NCI-H128 (cell line): ENCODE measurements around the gene UNC79.
"Not testable (repeated sequence)": the region's sequence is repeated elsewhere in the genome, so short reads cannot be mapped to it uniquely, and the experiment has no call there.

ENCODE experiments used
- DNase-seq: peaks from one replicate; lab custom pipeline; 2025; ENCODE audit not compliant: unreplicated experiment; lab: John Stamatoyannopoulos, UW

UNC79 gene

DNA sequence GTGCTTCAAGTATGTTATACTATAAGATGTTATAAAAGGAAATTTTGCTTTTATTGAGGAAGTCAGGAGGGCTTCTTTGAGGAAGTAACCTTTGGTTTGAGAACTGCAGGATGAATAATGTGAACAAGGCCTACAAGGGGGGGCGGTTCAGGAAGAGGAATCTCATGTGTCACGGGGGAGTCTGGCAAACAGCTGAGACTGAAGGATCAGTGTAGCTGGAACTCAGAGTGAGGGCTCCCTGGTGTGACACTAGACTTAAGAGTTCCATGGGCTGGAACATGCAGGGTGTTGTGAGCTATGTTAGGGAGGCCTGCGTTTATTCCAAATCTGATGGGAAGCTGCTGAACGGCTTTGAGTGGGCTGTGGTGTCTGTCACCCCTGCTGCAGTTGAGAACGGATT is 62.3 kb downstream of the UNC79 start:
- DNase-seq, result no peak

DNA sequence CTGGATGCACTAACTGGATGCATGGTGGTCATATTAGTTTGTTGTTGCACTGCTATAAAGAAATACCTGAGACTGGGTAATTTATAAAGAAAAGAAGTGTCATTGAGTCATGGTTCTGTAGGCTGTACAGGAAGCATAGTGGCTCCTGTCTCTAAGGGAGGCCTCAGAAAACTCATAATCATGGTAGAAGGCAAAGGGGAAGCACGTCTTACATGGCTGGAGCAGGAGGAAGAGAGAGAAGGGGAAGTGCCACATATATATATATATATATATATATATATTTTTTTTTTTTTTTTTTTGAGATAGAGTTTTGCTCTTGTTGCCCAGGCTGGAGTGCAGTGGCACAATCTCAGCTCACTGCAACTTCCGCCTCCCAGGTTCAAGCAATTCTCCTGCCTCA is 62.9 kb downstream of the UNC79 start:
- DNase-seq, result not testable (repeated sequence)

DNA sequence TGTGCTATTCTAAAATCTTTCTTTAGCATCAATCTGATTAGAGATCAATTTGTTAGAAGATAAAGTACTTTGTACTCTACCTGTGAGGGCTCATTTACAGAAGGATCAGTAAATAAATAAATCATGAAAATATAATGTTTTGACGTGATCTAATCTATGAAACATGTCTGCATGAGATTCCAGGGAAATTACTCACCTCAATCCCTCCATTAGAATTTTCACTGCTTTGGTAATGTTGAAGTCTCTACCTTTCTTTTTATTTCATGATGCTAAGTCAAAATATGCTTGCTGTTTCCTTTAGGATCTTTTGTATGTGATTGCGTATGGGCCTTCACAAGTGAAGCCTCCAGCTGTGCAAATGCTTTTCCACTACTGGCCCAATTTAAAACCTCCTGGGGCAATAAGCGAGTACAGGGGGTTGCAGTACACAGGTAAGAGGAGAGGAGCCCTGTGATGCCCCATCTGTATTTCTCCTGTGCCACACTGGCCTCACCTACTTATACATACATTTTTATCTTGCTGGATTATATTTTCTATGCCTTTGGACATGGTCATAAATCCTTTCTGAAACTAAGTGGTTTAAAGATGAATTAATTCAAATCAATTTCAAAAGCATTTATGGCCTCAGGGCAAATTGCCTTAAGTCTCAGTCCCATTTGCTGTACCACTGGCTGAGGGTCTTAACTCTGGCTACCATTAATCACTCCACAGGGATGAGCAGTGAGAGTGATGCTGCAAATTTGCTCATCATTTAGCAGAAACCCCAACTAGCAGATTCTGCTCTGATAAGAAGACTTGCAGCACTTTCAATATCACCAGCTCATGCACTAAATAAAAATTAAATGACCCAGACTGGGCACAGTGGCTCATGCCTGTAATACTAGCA is 66.4 kb downstream of the UNC79 start:
- no peak for DNase-seq

DNA sequence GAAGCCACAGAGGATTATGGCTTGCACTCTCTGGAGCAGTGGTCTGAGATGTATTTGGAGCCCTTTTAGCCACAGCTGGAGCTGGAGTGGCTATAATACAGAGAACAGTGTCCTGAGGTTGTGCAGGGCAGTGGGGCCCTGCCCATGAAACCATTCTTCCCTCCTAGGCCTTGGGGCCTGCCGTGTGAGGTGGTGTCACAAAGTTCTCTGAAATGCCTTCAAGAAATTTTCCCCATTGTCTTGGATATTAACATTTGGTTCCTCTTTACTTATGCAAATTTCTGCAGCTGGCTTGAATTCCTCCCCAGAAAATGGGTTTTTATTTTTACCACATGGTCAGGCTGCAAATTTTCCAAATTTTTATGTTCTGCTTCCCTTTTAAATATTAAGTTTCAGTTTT is 79.3 kb downstream of the UNC79 start:
- DNase-seq, result no peak

DNA sequence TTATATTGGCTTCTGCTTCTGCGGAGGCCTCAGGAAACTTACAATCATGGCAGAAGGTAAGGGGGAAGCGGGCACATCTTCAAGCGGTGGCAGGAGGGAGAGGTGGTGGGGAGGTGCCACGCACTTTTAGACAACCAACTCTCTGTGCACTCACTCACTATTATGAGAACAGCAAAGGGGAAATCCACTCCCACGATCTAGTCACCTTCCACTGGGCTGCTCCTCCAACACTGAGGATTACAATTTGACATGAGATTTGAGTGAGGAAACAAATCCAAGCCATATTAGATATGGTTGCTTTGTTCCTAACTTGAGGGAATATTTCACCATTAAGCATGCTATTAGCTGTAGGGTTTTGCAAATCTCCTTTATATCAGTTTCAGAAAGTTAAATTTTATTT is 80.3 kb downstream of the UNC79 start:
- no peak for DNase-seq

DNA sequence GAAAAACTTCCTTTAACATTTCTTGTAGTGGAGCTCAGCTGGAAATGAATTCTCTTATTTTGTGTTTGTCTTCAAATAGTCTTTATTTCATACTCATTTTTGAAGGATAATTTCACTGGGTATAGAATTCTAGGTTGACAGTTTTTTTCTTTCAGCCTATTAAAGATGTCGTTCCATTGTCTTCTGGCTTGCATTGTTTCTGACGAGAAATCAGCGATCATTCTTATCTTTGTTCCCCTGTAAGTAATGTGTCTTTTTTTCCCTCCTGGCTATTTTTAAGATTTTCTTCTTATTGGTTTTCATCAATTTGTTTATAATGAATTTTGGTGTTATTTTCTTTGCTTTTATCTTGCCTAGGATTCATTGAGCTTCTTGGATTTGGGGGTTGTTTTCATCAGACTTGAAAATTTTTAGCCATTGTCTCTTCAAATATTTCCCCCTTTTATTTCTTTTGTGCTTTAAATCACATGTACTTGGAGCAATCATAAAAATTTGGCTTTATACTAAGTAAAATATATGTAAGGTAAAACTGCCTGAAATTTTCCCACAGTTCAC is 89.4 kb downstream of the UNC79 start:
- no peak for DNase-seq

DNA sequence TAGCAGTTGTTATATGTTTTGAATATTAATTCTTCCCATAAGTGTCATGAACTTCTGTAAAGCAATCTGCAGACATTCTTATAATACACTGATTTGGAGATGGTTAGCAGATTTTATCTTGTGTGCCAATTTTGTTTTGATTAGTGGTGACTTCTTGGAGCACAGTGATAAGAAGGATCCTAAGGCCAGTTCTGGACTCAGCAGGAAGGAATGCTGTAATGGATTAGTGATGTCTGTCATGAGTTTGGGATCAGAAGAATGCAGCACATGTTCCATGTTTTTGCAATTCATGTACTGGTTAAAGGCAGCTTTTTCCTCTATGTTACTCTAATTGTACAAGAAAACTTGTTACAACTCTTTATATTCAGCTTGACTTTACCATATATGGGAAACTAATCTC is 91.5 kb downstream of the UNC79 start:
- no peak for DNase-seq

DNA sequence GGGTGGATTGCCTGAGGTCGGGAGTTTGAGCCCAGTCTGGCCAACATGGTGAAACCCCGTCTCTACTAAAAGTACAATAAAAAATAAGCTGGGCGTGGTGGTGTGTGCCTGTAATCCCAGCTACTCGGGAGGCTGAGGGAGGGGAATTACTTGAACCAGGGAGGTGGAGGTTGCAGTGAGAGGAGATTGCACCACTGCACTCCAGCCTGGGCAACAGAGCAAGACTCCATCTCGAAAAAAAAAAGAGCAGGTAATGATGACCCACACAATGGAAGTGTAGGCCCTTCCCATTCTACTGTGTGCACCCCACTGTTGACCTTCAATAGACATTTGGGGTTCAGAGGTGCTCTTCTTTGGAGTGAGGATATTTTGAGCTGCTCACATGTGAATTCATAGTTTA is 94.5 kb downstream of the UNC79 start:
- DNase-seq, result not testable (repeated sequence)

DNA sequence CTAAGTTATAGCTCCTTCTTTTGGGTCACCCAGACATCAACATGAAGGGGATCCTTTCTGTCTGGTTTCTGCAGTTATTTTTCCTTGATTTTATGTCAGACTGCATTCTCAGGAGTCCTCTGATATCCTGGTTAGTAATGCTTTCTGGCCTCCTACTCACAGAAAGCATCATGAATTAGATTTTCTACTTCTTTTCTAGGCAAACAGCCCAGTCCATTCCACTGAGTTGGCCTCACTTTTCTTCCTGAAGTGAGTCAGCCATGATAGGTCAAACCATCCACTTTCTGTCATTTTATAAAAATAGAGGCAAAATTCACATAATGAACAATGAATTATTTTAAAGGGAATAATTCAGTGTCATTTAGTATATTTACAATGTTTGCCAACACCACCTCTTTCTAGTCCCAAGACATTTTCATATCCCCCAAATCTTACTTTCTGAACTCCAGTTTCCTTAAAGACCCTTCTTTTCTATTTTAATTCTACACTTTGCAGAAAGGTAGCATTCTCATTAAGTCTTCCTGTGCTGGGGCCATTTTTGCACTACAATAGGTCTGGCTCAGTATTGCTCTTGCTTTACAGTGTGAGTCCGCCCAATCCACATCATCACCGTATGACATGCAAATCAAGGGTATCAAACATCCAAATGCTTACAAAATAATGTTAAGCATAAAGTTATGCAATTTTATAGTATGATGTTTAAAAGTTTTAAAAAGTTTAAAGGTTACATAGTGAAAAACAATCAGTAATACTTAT is 95.1 kb downstream of the UNC79 start:
- DNase-seq, result no peak

DNA sequence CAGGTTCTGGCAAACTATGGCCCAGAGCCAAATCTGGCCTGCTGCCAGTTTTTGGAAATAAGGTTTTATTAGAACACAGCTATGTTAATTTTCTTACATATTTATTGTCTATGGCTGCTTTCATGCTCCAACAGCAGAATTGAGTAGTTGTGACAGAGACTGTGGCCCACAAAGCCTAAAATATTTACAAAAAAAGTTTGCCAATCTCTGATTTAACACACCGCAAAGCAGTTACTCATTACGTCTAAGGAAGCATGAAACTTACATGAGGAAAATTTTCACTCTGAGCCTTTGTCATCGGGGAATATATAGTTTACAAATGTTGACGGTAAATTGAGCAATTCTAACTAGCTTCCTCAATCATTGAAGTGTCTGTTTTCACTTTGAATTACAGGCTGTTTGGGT is 96.5 kb downstream of the UNC79 start:
- no peak for DNase-seq

DNA sequence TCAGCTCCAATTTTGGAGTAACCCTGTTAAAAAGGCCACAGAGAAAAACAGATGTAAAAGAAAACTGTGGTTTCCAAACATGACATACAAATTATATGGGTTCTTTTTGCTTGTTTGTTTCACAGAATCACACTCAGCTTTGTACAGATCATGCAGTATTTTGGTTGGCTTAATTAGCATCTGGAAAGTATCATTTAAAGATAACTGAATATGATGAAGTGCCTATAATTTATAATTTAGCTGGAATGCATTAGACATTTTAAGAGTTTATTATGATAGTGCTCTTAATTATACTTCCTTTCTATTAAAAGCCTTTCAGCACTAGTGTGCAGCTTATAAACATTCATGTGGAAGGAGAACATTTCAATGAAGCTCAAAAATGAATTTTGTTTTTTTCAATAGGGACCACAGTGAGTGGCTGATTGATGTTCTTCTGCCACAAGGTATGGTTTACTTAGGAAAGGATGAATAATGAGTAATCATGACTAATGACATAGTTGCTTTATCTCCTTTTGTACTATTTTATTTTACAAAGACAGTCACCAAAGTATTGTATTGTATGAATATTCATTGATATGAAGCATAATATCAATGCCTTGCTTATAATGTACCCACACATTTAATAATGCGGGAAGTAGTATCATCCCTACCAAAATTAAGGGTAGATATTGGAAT is 98.3 kb downstream of the UNC79 start:
- DNase-seq, result no peak

DNA sequence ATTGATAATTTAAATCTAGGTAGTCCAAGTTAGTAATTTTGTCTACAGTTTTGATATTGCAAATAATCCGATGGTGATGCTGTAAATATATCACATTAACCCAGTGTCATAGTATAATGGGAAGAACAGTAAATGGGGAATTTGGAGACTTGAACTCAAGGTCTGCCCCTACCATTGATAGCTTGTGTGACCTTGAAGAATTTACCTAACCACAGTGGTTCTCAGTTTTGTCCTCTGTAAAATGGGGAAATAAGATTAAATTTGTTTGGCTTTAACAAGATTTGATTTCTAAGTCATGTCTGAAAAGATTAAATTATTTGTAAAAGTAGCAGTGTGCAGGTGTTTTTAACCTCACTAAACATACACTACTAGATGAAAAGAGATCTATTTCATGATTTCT is 100.9 kb downstream of the UNC79 start:
- no peak for DNase-seq

DNA sequence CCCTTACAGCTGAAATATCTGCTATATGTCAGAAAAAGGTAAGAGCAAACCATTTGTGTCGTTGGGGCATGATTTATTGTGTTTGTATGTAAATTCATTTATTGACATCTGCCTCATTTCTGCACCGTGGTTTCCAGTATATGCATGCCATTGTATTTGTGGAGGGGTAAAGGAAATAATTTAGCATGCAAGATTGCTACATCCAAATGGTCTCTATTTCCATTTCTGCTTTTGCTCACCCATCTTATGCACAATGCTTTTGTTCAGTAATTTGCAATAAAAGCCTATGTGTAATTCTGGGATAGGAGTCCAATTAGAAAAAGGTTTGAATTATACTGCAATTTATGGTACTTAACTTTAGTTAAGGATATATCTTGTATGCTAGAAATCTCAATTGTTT is 101.8 kb downstream of the UNC79 start:
- DNase-seq, result no peak

DNA sequence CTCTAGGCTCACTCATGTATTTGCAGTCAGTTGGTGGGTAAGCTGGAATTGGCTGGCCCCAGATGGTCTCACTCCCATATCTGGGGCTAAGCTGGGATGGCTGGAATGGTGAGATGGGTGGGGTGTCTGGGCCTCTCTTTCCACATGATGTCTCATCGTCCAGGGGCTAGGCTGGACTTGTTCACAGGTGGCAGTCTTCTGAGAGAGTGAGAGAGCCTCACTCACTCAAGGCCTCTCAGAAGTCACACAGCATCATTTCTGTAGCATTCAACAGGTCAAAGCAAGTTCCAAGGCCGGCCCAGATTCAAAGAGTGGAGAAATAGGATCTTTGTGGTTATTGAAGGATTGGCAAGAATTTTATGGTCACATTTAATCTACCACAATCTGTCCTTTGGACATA is 102.7 kb downstream of the UNC79 start:
- DNase-seq, result no peak

DNA sequence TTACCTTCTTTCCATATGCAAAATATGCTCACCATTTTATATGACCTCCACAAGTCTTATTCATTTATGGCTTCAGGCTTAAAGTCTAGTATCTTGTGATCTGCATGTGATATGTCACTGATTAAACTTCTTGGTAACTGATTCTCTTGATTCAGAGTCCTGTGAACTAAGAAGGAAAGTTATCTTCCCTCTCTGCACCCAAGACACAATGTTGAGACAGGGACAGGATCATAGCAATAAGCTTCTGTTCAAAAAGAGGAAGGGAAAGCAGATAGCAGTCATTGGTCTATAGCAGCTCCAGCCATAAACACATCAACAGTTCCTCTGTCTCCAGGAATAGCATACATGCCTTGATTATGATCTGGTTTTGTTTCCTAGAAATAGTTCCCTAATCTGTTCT is 103.1 kb downstream of the UNC79 start:
- no peak for DNase-seq

DNA sequence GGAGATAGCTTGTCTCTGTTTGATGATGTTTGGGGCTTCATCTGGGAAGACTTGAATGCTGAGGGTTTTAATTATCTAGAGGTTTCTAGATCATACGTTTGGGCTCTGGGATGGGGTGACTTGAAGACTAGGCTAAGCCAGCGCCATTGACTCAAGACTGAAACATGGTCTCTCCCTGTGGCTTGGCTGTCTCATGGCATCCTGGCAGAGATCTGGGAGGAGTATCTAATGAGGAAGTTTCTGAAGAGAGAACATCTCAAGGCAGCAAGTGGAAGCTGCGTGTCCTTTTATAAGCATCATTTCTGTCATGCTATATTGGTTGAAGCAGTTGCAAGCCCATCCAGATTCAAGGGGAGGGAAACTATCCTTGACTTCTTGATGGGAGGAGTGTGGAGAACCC is 104.8 kb downstream of the UNC79 start:
- no peak for DNase-seq

DNA sequence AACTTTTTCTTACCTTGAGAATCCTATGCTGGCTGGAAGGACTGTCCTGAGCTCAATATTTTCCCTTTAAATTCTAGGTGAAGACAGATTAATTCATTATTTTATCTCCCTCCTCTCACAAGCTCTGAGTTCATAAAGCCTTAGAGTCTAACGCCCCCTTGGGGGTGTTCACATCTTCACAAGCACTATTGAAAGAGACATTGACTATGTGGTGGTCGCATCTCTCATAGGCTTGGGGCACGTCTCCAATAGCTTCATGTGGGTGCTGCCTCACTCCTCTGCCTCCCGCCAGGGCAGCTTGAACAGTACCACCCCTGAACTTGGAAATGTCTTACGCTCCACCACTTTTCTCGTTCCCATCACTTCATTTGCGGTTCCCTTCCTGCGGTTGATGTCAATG is 106.2 kb downstream of the UNC79 start:
- DNase-seq, result no peak

DNA sequence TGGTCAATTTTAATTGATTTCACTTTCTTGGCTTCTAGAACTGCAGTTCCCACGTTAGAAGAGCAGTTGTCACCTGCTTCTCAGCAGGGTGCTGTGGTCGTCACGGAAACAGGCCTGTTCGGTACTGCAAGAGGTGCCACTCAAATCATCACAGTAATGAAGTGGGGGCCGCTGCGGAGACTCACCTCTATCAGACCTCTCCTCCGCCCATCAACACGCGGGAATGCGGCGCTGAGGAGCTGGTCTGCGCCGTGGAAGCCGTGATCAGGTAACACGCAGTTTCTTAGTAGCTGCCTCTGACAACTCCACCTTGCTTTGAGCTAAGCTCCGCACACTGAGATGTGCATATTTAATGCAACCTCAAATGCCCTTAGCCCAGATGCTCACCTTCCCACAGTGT is 107.2 kb downstream of the UNC79 start:
- DNase-seq, result no peak

DNA sequence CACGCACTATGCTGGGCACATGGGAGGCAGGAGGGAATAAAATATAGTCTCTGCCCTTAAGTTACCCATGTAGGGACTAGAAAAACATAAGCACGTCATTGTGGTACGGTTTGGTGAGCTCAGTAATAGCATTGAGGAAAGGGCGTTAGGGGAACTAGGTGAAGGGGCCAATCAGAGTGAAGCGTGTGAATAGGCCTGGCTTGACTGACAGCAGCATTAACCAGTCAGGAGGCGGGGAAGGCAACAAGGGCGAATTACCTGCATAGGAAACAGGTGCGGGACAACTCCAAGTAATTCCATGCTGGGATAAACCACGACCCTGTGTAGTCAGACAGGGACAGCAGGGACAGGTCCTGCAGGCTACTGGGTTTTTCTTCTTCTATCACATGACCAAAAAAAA is 107.7 kb downstream of the UNC79 start:
- no peak for DNase-seq

DNA sequence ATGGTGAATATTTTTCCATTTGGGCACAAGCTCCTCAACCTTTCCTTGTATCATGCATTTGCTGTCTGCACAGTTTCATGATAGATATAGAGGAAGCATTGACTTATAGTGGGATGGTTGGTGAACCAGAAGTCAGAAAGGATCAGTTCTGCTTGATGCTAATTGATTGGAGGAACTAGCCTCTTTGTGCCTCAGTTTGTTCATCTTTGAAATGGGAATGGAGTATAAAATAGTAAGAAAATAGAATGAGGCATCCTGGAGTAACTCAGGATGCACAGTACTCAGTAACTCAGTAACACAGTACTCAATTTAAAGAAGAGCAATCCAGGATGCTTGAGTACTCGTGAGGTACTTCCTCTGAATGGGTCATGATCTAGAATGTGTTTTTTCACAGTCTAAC is 109.5 kb downstream of the UNC79 start:
- no peak for DNase-seq

DNA sequence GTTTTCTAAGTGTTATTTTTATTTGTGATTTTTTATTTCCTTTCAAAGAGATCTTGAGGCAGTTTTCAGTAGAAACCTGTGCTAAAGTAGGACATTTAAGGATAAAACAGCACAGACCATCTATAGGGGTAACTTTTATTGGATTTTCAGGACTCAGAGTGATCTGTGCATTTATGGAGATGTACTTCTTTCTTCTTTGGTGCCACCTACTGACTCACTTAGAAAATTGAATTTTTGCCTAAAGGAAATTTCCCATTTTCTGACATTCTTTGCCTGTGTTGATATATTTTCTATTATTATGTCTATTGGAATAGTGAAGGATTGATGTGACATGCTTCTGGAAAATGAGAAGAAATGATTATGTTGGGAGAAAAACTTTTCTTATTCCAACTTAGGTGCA is 113.0 kb downstream of the UNC79 start:
- no peak for DNase-seq

DNA sequence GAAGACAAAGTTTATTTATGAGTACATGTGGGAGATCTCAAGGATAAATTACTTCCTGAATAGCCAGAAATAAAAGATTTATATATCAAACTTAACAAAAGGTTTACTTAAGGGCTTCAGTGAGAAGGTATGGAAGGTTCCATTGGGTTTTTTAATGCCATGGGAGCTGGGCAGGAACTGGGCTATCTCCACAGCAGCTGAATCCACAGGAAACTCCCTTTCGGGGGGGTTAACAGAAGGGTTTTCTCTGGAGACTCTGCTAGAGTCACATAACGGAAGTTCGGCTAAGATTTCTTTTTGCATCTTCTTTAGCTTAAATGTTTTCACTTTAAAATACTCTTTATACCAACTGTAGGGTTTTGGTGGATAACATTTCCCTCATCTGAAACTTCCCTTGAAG is 113.5 kb downstream of the UNC79 start:
- DNase-seq, result no peak
